Cortex of kidney (tissue), 1 donor: ENCODE results near the gene PDPK1.
"Not testable (repeated sequence)": the region's sequence is repeated elsewhere in the genome, so short reads cannot be mapped to it uniquely, and the experiment has no call there.

Source experiments
- DNase-seq: peaks from one replicate; lab custom pipeline; 2025; lab: John Stamatoyannopoulos, UW

PDPK1 gene

GRCh38 chr16:2611877-2612276 lies 74.1 kb downstream of the PDPK1 start:
- DNase-seq = not testable (repeated sequence)

- DNase-seq = not testable (repeated sequence)
These were observed 75.4 kb downstream of the PDPK1 start for GRCh38 chr16:2613251-2613650.

GRCh38 chr16:2614761-2615191 lies 77.0 kb downstream of the PDPK1 start:
- no peak for DNase-seq

DNA sequence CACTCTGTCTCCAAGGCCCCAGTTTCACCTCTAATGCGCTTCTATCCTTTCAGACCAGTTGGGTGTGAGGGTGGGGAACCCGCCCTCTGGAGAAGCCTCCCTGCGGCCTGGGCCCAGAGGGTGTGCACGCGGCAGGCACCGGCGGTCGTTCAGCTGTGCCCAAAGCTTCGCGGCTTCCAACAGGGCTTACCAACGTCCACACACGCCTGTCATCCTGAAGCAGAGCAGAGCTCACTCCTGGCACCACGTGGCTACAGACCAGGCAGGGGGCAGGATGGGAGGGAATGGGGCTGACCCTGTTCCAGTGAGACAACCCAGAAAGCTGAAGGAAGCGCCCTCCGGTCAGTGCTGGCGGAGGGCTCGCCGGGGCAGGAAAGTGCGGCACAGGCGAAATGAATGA lies 81.1 kb downstream of the PDPK1 start:
- not testable (repeated sequence) for DNase-seq

DNA sequence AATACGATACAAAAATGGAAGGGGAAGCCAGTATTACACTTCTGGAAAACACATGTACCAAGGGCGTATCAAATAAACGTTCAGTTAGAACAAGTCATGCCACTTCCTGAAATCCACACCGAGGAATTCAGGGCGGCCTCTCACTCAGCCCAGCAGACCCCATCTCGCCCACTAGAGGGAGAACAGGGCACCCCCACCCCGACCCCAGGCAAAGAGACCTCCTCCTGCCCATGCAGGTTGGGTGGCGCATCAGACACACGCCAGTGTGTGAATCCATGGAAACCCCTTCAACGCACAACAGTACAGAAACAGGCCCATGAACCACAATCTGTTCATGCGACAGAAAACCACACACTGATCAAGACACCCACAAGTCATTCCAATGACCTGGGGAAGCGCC lies 81.8 kb downstream of the PDPK1 start:
- not testable (repeated sequence) for DNase-seq

DNA sequence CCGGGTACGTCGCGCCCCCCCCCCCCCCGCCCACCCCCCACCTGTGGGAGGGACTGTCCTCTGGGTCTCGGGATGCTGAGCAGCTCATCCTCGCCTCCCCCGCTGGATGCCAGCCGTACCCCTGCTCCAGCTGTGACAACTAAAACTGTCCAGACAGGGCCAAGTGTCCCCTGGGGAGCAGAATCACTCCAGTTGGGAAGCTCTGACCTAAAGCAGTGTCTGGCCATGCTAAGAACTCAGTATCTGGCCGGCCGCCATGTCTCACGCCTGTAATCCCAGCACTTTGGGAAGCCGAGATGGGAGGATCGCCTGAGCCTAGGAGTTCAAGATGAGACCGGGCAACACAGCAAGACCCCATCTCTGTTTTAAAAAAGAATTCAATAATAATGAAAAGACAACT lies 83.0 kb downstream of the PDPK1 start:
- DNase-seq = not testable (repeated sequence)

- DNase-seq = not testable (repeated sequence)
These were observed 83.6 kb downstream of the PDPK1 start for GRCh38 chr16:2621395-2621794.

- not testable (repeated sequence) for DNase-seq
These were observed 89.3 kb downstream of the PDPK1 start for GRCh38 chr16:2627075-2627474.

GRCh38 chr16:2631203-2631602 lies 93.4 kb downstream of the PDPK1 start:
- DNase-seq = not testable (repeated sequence)

- DNase-seq = not testable (repeated sequence)
These were observed 94.5 kb downstream of the PDPK1 start for GRCh38 chr16:2632291-2632690.

DNA sequence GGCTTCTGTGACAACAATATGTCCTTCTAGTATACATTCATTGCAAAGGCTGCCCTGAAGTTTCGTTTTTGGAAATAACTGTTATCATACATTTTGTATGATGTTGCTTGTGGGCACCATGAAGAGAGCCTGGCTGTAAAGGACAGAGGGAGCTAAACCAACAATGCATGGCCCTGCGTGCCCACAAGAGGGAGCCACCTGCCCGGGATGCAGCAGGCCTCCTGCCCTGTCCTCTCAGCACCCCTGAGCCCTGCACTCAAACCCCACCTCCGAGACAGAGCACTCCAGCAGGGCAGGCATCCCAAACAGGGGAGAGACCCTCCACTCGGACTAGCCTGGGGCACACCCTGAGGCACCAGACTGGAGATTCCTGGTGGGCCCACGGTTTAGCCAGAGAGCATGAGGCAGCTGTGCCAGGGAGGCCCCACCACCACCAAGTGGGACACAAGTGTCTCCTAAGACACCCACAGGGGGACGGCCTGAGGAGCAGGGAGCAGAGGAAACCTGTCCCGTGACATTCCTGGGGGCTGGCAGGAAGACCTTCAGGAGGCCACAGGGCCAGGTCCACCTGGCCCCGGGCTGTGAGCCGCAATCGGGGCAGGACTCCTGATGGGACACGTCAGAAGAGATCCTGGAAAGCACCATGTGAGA lies 101.4 kb downstream of the PDPK1 start:
- DNase-seq = not testable (repeated sequence)

- DNase-seq = not testable (repeated sequence)
These were observed 101.9 kb downstream of the PDPK1 start for GRCh38 chr16:2639722-2640072.

DNA sequence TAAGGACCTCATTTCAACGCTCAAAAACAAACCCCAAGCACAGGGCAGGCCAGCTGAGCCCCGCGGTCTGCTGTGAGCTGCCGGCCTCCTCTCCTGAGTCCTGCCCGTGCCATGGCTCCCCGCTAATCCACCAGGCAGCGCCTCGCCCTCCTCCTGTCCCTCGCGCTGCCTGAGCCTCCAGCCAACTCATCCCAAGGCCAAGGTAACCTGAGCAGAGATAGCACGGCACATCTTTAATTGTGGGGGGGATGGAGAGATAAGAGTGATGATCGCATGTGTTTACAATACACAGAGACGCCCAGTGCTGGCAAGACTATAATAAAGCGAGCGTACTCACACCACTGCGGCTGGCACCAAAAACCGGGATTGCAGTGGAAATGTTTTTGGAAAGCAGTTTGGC lies 104.7 kb downstream of the PDPK1 start:
- not testable (repeated sequence) for DNase-seq

GRCh38 chr16:2644754-2645453 lies 107.1 kb downstream of the PDPK1 start:
- DNase-seq = not testable (repeated sequence)

GRCh38 chr16:2651268-2651871 lies 113.5 kb downstream of the PDPK1 start:
- DNase-seq = not testable (repeated sequence)
